ENCODE results near the gene GAS2L2.

- TF ChIP-seq CTCF (conservative IDR thresholded peaks at IDR 0.05 in 1 of 2, IDR thresholded peaks at IDR 0.05 in 1 of 2; ENCODE audit: extremely low read depth in 1 of 2, insufficient read depth in 1 of 2, low read depth in 1 of 2, low read length in 2 of 2) (no peak), EZH2 (IDR thresholded peaks at IDR 0.05; ENCODE audit: borderline replicate concordance, low read length) (no peak)
Observed at GRCh38 chr17:35715416-35715815, 37.6 kb downstream of the GAS2L2 start.
